ENCODE data around the gene CFAP126.

CFAP126 gene

DNA sequence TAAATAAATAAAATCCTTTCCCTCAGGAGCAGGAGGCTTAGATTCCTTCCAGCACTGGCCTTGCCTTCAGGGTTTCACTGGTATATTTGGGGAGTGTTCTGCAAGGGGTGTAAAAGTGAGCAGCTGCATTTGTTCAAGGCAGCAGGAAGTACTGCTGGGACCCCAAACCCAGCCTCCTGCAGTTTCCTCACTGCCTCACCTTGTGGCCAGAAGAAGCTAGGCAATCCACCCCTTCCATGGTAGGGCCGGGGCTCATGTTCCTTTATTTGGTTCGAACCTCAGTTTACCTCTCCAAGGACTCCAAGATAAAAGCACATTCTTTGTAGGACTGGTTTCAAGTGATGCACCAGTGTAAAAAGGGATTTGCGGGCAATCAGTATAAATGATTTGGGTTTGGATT, 21.0 kb upstream of the CFAP126 start:
- H3K27me3 ChIP-seq (ENCODE audit: insufficient read depth, poor library complexity, severe bottlenecking), result no peaks in the 10 kb centered on the region
- TF ChIP-seq, protein P1, sequence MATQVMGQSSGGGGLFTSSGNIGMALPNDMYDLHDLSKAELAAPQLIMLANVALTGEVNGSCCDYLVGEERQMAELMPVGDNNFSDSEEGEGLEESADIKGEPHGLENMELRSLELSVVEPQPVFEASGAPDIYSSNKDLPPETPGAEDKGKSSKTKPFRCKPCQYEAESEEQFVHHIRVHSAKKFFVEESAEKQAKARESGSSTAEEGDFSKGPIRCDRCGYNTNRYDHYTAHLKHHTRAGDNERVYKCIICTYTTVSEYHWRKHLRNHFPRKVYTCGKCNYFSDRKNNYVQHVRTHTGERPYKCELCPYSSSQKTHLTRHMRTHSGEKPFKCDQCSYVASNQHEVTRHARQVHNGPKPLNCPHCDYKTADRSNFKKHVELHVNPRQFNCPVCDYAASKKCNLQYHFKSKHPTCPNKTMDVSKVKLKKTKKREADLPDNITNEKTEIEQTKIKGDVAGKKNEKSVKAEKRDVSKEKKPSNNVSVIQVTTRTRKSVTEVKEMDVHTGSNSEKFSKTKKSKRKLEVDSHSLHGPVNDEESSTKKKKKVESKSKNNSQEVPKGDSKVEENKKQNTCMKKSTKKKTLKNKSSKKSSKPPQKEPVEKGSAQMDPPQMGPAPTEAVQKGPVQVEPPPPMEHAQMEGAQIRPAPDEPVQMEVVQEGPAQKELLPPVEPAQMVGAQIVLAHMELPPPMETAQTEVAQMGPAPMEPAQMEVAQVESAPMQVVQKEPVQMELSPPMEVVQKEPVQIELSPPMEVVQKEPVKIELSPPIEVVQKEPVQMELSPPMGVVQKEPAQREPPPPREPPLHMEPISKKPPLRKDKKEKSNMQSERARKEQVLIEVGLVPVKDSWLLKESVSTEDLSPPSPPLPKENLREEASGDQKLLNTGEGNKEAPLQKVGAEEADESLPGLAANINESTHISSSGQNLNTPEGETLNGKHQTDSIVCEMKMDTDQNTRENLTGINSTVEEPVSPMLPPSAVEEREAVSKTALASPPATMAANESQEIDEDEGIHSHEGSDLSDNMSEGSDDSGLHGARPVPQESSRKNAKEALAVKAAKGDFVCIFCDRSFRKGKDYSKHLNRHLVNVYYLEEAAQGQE (IDR thresholded peaks at IDR 0.05; ENCODE audit: insufficient replicate concordance, low read depth), result no peak
- TF ChIP-seq SPI1 (IDR thresholded peaks at IDR 0.05; ENCODE audit: borderline replicate concordance, low read depth), result no peak
- no peak for TF ChIP-seq POLR2AphosphoS5 (IDR thresholded peaks at IDR 0.05; ENCODE audit: low read depth)
- TF ChIP-seq GABPA (IDR thresholded peaks at IDR 0.05; ENCODE audit: low read depth), result no peak
- TF ChIP-seq, protein P2, sequence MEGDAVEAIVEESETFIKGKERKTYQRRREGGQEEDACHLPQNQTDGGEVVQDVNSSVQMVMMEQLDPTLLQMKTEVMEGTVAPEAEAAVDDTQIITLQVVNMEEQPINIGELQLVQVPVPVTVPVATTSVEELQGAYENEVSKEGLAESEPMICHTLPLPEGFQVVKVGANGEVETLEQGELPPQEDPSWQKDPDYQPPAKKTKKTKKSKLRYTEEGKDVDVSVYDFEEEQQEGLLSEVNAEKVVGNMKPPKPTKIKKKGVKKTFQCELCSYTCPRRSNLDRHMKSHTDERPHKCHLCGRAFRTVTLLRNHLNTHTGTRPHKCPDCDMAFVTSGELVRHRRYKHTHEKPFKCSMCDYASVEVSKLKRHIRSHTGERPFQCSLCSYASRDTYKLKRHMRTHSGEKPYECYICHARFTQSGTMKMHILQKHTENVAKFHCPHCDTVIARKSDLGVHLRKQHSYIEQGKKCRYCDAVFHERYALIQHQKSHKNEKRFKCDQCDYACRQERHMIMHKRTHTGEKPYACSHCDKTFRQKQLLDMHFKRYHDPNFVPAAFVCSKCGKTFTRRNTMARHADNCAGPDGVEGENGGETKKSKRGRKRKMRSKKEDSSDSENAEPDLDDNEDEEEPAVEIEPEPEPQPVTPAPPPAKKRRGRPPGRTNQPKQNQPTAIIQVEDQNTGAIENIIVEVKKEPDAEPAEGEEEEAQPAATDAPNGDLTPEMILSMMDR (IDR thresholded peaks at IDR 0.05; ENCODE audit: insufficient read depth, low read length), result no peak
- DNase-seq (ENCODE audit: low read depth in 1 of 2, low spot score in 1 of 2), result no peak
- H3K27ac ChIP-seq (replicated peaks), result no peak overlapping the region
- no peak overlapping the region for H3K4me3 ChIP-seq (replicated peaks; ENCODE audit: insufficient read depth, low read length)

DNA sequence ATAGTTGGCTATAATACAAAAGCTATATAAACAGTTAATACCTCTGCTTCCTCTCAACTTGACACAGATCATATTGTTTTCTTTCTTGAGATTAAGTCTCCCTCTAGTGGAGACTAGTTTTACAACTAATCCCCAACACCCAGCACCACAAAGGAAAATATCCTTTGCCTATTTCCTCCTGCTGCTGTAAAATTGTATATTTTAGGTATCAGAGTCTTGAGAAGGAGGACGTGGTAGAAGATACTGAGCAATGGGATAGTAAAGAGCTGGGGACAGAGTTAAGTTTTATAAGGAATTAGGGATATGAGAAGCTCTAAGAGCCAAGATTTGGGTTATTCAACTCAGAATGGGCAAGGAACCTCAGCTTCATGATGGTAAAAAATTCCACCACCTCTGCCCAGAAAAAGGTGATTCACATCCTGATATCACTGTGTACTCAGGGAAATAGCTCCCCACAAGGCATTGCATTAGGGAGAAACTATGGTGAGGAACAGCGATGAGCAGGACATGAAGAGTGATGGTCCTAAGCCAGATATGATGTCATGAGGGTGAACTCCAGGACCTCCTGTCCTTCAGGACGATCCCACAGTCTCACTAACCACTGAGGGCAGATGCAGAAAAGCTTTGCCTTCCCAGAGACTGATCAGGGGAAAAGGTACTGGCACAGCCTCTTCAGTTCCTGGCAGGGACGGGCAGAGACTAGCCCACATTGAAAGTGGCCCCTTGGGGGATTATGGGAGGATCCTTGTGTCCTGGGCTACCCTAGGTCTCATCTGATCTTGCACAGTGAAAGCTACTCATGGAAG, 14.7 kb upstream of the CFAP126 start:
- H3K27me3 ChIP-seq (ENCODE audit: insufficient read depth, poor library complexity, severe bottlenecking), result no peaks in the 10 kb centered on the region
- DNase-seq (ENCODE audit: low read depth in 1 of 2, low spot score in 1 of 2), result peak; percentile 21 to 35
- TF ChIP-seq POLR2AphosphoS5 (IDR thresholded peaks at IDR 0.05; ENCODE audit: low read depth) (no peak), SPI1 (IDR thresholded peaks at IDR 0.05; ENCODE audit: borderline replicate concordance, low read depth) (no peak), GABPA (IDR thresholded peaks at IDR 0.05; ENCODE audit: low read depth) (no peak)
- TF ChIP-seq, protein P2 (IDR thresholded peaks at IDR 0.05; ENCODE audit: insufficient read depth, low read length), result peak; percentile 47
- TF ChIP-seq, protein P1 (IDR thresholded peaks at IDR 0.05; ENCODE audit: insufficient replicate concordance, low read depth), result no peak
- no peak overlapping the region for H3K27ac ChIP-seq (replicated peaks)
- H3K4me3 ChIP-seq (replicated peaks; ENCODE audit: insufficient read depth, low read length), result no peak overlapping the region

DNA sequence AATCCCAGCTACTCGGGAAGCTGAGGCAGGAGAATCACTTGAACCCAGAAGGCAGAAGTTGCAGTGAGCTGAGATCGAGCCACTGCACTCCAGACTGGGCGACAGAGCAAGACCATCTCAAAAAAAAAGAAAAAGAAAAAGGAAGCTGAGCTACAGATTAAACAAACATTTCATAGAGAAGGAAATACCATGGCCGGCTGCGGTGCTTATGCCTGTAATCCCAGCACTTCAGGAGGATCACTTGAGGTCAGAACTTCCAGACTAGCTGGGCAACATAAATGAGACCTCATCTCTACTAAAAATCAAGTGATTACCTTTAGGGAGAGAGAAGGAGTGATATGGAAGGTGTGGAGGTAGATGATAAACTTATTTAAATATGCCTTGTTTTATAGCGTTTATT, 14.0 kb upstream of the CFAP126 start:
- no peak overlapping the region for H3K27ac ChIP-seq (replicated peaks)
- no peak overlapping the region for H3K4me3 ChIP-seq (replicated peaks; ENCODE audit: insufficient read depth, low read length)
- TF ChIP-seq, protein P1 (IDR thresholded peaks at IDR 0.05; ENCODE audit: insufficient replicate concordance, low read depth), result no peak
- TF ChIP-seq POLR2AphosphoS5 (IDR thresholded peaks at IDR 0.05; ENCODE audit: low read depth), result no peak
- TF ChIP-seq GABPA (IDR thresholded peaks at IDR 0.05; ENCODE audit: low read depth), result no peak
- TF ChIP-seq, protein P2 (IDR thresholded peaks at IDR 0.05; ENCODE audit: insufficient read depth, low read length), result no peak
- no peak for TF ChIP-seq SPI1 (IDR thresholded peaks at IDR 0.05; ENCODE audit: borderline replicate concordance, low read depth)
- no peaks in the 10 kb centered on the region for H3K27me3 ChIP-seq (ENCODE audit: insufficient read depth, poor library complexity, severe bottlenecking)
- DNase-seq (ENCODE audit: low read depth in 1 of 2, low spot score in 1 of 2), result no peak
